GM12875 (cell line): ENCODE measurements around the gene STK38.
"Not testable (repeated sequence)": the region's sequence is repeated elsewhere in the genome, so short reads cannot be mapped to it uniquely, and the experiment has no call there.

ENCODE experiments used
- H3K4me3 ChIP-seq: one replicate; pipeline ENCODE4 v1.5.1; 2011; ENCODE audit warnings: low read depth, low read length, control low read depth
- TF ChIP-seq, protein P1 (sequence below): IDR thresholded peaks from 2 replicates; pipeline ENCODE4 v1.5.1; 2011; ENCODE audit warnings: low read depth, mild to moderate bottlenecking, control low read depth, inconsistent platforms, low read length, moderate library complexity, borderline replicate concordance; ENCODE audit not compliant: insufficient read depth

STK38 gene

DNA sequence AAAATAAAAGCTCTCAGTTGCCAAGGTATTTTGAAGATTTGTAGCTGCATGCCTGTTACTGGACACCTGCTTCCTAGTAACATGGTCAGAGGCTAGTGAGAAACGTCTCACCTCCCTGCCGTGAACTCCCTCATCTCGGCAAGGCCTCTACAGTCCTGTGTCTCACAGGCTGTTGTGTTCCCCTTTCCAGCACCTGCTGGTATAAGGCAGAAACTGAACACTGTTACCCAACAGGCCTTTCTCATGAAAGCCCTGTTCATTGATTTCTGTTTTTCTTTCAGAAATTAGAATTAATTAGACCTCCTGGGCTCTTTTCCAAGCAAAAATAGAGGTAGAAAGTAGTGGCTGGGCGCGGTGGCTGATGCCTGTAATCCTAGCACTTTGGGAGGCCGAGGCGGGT, 29.3 kb upstream of the STK38 start:
- H3K4me3 ChIP-seq: no peak overlapping the region
- TF ChIP-seq, protein P1, sequence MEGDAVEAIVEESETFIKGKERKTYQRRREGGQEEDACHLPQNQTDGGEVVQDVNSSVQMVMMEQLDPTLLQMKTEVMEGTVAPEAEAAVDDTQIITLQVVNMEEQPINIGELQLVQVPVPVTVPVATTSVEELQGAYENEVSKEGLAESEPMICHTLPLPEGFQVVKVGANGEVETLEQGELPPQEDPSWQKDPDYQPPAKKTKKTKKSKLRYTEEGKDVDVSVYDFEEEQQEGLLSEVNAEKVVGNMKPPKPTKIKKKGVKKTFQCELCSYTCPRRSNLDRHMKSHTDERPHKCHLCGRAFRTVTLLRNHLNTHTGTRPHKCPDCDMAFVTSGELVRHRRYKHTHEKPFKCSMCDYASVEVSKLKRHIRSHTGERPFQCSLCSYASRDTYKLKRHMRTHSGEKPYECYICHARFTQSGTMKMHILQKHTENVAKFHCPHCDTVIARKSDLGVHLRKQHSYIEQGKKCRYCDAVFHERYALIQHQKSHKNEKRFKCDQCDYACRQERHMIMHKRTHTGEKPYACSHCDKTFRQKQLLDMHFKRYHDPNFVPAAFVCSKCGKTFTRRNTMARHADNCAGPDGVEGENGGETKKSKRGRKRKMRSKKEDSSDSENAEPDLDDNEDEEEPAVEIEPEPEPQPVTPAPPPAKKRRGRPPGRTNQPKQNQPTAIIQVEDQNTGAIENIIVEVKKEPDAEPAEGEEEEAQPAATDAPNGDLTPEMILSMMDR: no peak

GRCh38 chr6:36574679-36575078, 27.4 kb upstream of the STK38 start:
- no peak overlapping the region for H3K4me3 ChIP-seq
- TF ChIP-seq, protein P1: no peak

DNA sequence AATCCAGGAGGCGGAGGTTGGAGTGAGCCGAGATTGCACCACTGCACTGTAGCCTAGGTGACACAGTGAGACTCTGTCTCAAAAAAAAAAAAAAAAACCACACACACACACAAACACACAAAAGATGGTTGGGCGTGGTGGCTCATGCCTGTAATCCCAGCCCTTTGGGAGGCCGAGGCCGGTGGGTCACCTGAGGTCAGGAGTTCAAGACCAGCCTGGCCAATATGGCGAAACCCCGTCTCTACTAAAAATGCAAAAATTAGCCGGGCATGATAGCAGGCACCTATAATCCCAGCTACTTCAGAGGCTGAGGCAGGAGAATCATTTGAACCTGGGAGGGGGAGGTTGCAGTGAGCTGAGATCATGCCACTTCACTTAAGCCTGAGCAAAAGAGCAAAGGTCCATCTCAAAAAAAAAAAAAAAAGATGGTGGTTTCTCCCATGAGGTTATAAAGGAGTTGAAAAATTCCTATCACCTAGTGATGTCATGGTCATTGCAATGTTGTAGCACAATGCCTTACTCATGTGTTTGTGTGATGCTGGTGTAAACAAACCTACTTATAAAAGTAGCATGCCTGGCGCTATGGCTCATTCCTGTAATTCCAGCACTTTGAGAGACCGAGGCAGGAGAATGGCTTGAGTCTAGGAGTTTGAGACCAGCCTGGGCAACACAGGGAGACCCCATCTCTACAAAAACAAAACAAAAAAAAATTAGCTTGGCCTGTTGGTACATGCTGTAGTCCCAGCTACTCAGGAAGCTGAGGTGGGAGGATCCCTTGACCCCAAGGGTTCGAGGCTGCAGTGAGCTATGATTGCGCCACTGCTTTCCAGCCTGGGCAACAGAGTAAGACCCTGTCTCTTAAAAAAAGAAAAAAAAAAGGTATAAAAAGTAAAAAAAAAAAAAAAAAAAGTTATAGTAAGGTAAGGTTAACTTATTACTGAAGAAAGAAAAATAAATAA, 25.4 kb upstream of the STK38 start:
- H3K4me3 ChIP-seq: not testable (repeated sequence)

GRCh38 chr6:36571122-36572043, 24.1 kb upstream of the STK38 start:
- no peak overlapping the region for H3K4me3 ChIP-seq
- TF ChIP-seq, protein P1: no peak

DNA sequence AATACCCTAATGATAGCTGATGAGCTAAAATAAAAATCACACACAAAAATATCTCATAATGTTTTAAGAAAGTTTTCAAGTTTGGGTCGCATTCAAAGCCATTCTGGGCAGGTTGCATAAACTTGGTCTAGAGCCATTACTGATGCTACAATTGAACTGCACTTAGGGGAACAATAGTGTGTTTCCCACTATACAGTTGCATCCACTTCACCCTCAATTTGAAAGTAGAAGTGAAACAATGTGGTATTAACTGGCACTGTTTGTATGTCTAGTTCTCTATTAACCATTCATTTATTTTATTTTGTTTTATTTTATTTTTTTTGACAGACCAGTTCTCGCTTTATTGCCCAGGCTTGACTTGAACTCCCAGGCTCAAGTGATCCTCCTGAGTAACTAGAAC, 23.0 kb upstream of the STK38 start:
- no peak overlapping the region for H3K4me3 ChIP-seq
- TF ChIP-seq, protein P1: no peak

- no peak overlapping the region for H3K4me3 ChIP-seq
- TF ChIP-seq, protein P1: no peak
Observed at GRCh38 chr6:36566418-36566905, 19.2 kb upstream of the STK38 start.

- TF ChIP-seq, protein P1: no peak
- H3K4me3 ChIP-seq: no peak overlapping the region
Observed at GRCh38 chr6:36563928-36564284, 16.6 kb upstream of the STK38 start.
